NCI-H2227 (cell line): ENCODE measurements around the gene TSHZ2.
"Not testable (repeated sequence)": the region's sequence is repeated elsewhere in the genome, so short reads cannot be mapped to it uniquely, and the experiment has no call there.

Source experiments
- DNase-seq: peaks from one replicate; lab custom pipeline; 2025; ENCODE audit not compliant: unreplicated experiment; lab: John Stamatoyannopoulos, UW

The TSHZ2 gene

GRCh38 chr20:53488775-53489272 is 516.7 kb downstream of the TSHZ2 start:
- DNase-seq = no peak

GRCh38 chr20:53489528-53489927 is 517.4 kb downstream of the TSHZ2 start:
- no peak for DNase-seq

GRCh38 chr20:53490620-53491019 is 518.5 kb downstream of the TSHZ2 start:
- no peak for DNase-seq

- DNase-seq = no peak
These were observed 519.3 kb downstream of the TSHZ2 start for GRCh38 chr20:53491462-53491861.

GRCh38 chr20:53492212-53492611 is 520.1 kb downstream of the TSHZ2 start:
- no peak for DNase-seq

GRCh38 chr20:53493311-53493857 is 521.2 kb downstream of the TSHZ2 start:
- DNase-seq = no peak

GRCh38 chr20:53494753-53495152 is 522.6 kb downstream of the TSHZ2 start:
- no peak for DNase-seq

GRCh38 chr20:53495398-53496092 is 523.4 kb downstream of the TSHZ2 start:
- no peak for DNase-seq

GRCh38 chr20:53497246-53497645 is 525.1 kb downstream of the TSHZ2 start:
- no peak for DNase-seq

- DNase-seq = no peak
These were observed 526.2 kb downstream of the TSHZ2 start for GRCh38 chr20:53498341-53498740.

GRCh38 chr20:53500651-53501050 is 528.5 kb downstream of the TSHZ2 start:
- no peak for DNase-seq

GRCh38 chr20:53502820-53503219 is 530.7 kb downstream of the TSHZ2 start:
- no peak for DNase-seq

GRCh38 chr20:53503517-53503919 is 531.4 kb downstream of the TSHZ2 start:
- DNase-seq = no peak

- DNase-seq = not testable (repeated sequence)
These were observed 531.9 kb downstream of the TSHZ2 start for GRCh38 chr20:53504106-53504505.

- no peak for DNase-seq
These were observed 538.1 kb downstream of the TSHZ2 start for GRCh38 chr20:53510262-53510661.

- DNase-seq = no peak
These were observed 538.5 kb downstream of the TSHZ2 start for GRCh38 chr20:53510704-53511103.

GRCh38 chr20:53512076-53512475 is 539.9 kb downstream of the TSHZ2 start:
- no peak for DNase-seq

- DNase-seq = no peak
These were observed 541.0 kb downstream of the TSHZ2 start for GRCh38 chr20:53513168-53513488.

GRCh38 chr20:53513489-53514298 is 541.5 kb downstream of the TSHZ2 start:
- no peak for DNase-seq

- DNase-seq = no peak
These were observed 543.6 kb downstream of the TSHZ2 start for GRCh38 chr20:53515749-53516148.

GRCh38 chr20:53517146-53517545 is 545.0 kb downstream of the TSHZ2 start:
- peak; percentile 61 for DNase-seq

GRCh38 chr20:53521421-53521820 is 549.3 kb downstream of the TSHZ2 start:
- DNase-seq = not testable (repeated sequence)
